Astrocyte (in vitro differentiated cells and primary cell): Measurements from ENCODE around the gene MORN1. TPM values are rescaled to one million over a fixed set of nuclear protein-coding genes. Genes with fewer than 3 reads are reported as not detected.

Experiments
- DNase-seq: peaks from one replicate; pipeline ENCODE4 v3.0.0-alpha.2; 2010; ENCODE audit warnings: low read depth
- FAIRE-seq: peaks from 2 replicates; lab custom pipeline; 2011; peaks lifted over from hg19 to GRCh38; lab: Jason Lieb, UNC
- H2AFZ ChIP-seq: 2 replicates; pipeline ENCODE4 v1.6.0; 2012; ENCODE audit warnings: low read depth, low read length, inconsistent platforms
- H3K27ac ChIP-seq: 2 replicates; pipeline ENCODE4 v1.5.1; 2011; ENCODE audit warnings: low read depth, low read length, inconsistent platforms
- H3K27me3 ChIP-seq: 2 replicates; pipeline ENCODE4 v1.6.0; 2011; ENCODE audit warnings: low read length, inconsistent platforms; ENCODE audit not compliant: insufficient read depth
- H3K36me3 ChIP-seq: 2 replicates; pipeline ENCODE4 v1.5.1; 2011; ENCODE audit warnings: low read length, inconsistent platforms; ENCODE audit not compliant: insufficient read depth
- H3K4me1 ChIP-seq: 2 replicates; pipeline ENCODE4 v1.5.1; 2011; ENCODE audit warnings: low read length, inconsistent platforms; ENCODE audit not compliant: insufficient read depth
- H3K4me2 ChIP-seq: 2 replicates; pipeline ENCODE4 v1.6.0; 2012; ENCODE audit warnings: low read length, inconsistent platforms
- H3K4me3 ChIP-seq: 2 replicates; pipeline ENCODE4 v1.5.1; 2011; ENCODE audit warnings: low read depth, mild to moderate bottlenecking, low read length, inconsistent platforms; ENCODE audit not compliant: insufficient read depth
- H3K79me2 ChIP-seq: 2 replicates; pipeline ENCODE4 v1.6.0; 2012; ENCODE audit warnings: mild to moderate bottlenecking, low read length, inconsistent platforms; ENCODE audit not compliant: insufficient read depth
- H3K9ac ChIP-seq: 2 replicates; pipeline ENCODE4 v1.6.0; 2012; ENCODE audit warnings: mild to moderate bottlenecking, low read length, inconsistent platforms
- H3K9me3 ChIP-seq: 2 replicates; pipeline ENCODE4 v1.5.1; 2012; ENCODE audit warnings: low read depth, mild to moderate bottlenecking, low read length, inconsistent platforms; ENCODE audit not compliant: insufficient read depth
- H4K20me1 ChIP-seq: 2 replicates; pipeline ENCODE4 v1.6.0; 2012; ENCODE audit warnings: low read length, inconsistent platforms; ENCODE audit not compliant: insufficient read depth
- H3K27ac Mint-ChIP-seq: one replicate; pipeline ENCODE4 v1.8.0; 2021; ENCODE audit warnings: mild to moderate bottlenecking, mixed read lengths; ENCODE audit not compliant: unreplicated experiment
- H3K27me3 Mint-ChIP-seq: one replicate; pipeline ENCODE4 v1.8.0; 2021; ENCODE audit warnings: low read depth, mixed read lengths; ENCODE audit not compliant: unreplicated experiment
- H3K36me3 Mint-ChIP-seq: one replicate; pipeline ENCODE4 v1.8.0; 2021; ENCODE audit warnings: low read depth, mixed read lengths; ENCODE audit not compliant: unreplicated experiment
- H3K4me1 Mint-ChIP-seq: one replicate; pipeline ENCODE4 v1.8.0; 2021; ENCODE audit warnings: low read depth, mixed read lengths; ENCODE audit not compliant: unreplicated experiment
- H3K4me3 Mint-ChIP-seq: one replicate; pipeline ENCODE4 v1.8.0; 2021; ENCODE audit warnings: mild to moderate bottlenecking, moderate library complexity, mixed read lengths; ENCODE audit not compliant: unreplicated experiment
- H3K9me3 Mint-ChIP-seq: one replicate; pipeline ENCODE4 v1.8.0; 2021; ENCODE audit warnings: mild to moderate bottlenecking, mixed read lengths; ENCODE audit not compliant: unreplicated experiment
- EZH2 ChIP-seq: IDR thresholded peaks from 2 replicates; pipeline ENCODE4 v1.6.1; 2012; ENCODE audit warnings: mild to moderate bottlenecking, low read length, inconsistent platforms; ENCODE audit not compliant: insufficient read depth
- total RNA-seq: library from RNA; stranded (reverse); gene quantifications from 2 replicates; pipeline ENCODE4 v1.2.1, GENCODE V29; 2021
- TF ChIP-seq, protein P1 (sequence below): IDR thresholded peaks from 2 replicates; pipeline ENCODE4 v1.5.1; 2011; ENCODE audit warnings: low read depth, mild to moderate bottlenecking, inconsistent platforms, low read length, moderate library complexity; ENCODE audit not compliant: insufficient read depth

MORN1 gene
- total RNA-seq, 1 donor from 2014 or later = 9.2 TPM

DNA sequence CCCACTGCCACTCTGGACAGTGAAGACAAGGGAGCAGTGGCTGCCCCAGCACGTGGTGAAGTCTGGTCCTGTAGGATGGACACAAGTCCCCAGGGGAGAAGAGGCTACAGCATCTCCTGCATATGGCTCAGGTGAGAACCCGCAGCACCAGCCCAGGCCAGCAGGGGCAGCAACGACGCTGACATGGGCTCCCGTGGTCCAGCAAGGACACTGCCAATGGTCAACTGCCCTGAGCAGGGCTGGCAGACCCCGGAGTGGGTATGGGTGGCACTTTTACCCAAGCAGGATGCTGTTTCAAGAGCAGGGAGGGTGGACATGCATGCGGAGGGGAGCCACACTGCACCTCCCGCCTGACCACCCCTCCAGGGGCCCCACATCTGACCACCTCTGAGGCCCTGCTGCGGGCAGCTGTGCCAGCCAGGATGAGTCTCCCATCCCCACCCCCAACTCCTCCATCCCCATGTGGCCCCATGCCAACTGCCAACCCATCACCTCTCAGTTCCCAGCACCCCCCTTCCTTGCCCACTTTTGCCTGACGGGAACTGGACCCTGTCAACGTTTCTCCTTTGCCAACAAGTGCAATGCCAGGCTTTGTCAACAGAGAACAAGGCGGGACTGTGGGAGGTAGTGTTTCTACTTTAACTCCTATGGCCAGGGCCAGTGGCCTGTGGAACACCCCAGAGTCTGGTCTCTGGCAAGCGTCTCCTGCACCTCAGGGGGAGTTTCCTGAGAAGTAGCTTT, 8.6 kb downstream of the MORN1 start:
- Histone ChIP-seq H3K9me3 (no peaks in the 10 kb centered on the region), H2AFZ (no peak overlapping the region), H3K36me3 (no peaks in the 10 kb centered on the region), H3K27ac (no peak overlapping the region), H3K4me2 (no peak overlapping the region), H3K4me3 (no peak overlapping the region), H3K27me3 (no peaks in the 10 kb centered on the region), H3K79me2 (no peaks in the 10 kb centered on the region), H3K4me1 (no peaks in the 10 kb centered on the region), H4K20me1 (no peaks in the 10 kb centered on the region), H3K9ac (no peak overlapping the region)
- Mint-ChIP-seq H3K27ac (no peak overlapping the region), H3K4me3 (no peak overlapping the region), H3K27me3 (no peaks in the 10 kb centered on the region), H3K9me3 (no peaks in the 10 kb centered on the region), H3K4me1 (no peaks in the 10 kb centered on the region), H3K36me3 (no peaks in the 10 kb centered on the region)
- DNase-seq (no peak), FAIRE-seq (no peak)
- TF ChIP-seq EZH2 = no peak
- TF ChIP-seq, protein P1, sequence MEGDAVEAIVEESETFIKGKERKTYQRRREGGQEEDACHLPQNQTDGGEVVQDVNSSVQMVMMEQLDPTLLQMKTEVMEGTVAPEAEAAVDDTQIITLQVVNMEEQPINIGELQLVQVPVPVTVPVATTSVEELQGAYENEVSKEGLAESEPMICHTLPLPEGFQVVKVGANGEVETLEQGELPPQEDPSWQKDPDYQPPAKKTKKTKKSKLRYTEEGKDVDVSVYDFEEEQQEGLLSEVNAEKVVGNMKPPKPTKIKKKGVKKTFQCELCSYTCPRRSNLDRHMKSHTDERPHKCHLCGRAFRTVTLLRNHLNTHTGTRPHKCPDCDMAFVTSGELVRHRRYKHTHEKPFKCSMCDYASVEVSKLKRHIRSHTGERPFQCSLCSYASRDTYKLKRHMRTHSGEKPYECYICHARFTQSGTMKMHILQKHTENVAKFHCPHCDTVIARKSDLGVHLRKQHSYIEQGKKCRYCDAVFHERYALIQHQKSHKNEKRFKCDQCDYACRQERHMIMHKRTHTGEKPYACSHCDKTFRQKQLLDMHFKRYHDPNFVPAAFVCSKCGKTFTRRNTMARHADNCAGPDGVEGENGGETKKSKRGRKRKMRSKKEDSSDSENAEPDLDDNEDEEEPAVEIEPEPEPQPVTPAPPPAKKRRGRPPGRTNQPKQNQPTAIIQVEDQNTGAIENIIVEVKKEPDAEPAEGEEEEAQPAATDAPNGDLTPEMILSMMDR = peak; percentile 35

DNA sequence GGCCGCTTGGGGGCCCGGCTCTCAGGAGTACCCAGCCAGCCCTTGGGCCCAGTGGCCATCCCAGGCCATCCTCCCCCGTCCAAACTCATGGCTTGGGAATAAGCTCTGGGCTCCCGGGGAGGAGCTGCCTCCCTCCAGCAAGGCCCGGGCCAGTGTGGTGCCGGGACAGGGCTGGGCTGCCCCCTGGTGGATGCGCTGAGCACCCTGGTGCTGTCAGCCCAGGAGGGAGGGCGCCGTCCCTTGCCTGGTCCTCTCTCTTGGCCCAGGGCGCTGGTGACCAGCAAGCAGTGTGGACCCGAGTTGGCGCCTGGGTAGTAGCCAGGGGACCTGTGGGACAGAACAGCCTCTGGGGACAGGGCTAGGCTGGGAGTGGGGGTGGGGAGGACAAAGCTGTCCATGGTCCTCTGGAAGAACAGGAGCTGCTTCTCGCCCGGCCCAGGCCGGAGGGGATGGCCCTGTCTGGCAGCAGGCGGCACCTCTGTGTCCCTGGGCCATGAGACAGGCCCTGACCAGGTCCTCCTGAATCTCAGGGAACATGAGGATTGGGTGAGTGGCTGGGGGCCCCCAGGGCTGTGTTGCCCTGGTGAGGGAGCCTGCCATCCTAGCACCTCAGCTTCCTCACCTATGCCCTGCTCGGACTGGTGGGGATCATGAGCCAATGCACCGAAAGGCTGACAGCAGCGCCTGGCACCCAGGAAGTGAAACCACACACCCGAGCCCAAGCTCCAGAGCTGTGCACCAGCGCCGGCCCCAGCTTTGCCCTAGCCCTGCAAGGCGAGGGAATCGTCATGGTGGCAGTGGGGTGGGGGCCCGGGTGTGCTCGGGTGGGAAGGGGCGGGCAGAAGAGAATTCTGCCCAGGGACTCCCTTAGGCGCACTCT, 9.4 kb downstream of the MORN1 start:
- no peaks in the 10 kb centered on the region for H3K27me3 Mint-ChIP-seq
- H3K4me1 ChIP-seq = no peaks in the 10 kb centered on the region
- H3K36me3 ChIP-seq = no peaks in the 10 kb centered on the region
- no peaks in the 10 kb centered on the region for H3K79me2 ChIP-seq
- no peak overlapping the region for H3K4me3 ChIP-seq
- H3K27ac ChIP-seq = no peak overlapping the region
- TF ChIP-seq EZH2 = no peak
- TF ChIP-seq, protein P1 = peak; percentile 60
- no peaks in the 10 kb centered on the region for H3K9me3 Mint-ChIP-seq
- no peak overlapping the region for H3K9ac ChIP-seq
- H3K4me3 Mint-ChIP-seq = no peak overlapping the region
- H3K4me2 ChIP-seq = no peak overlapping the region
- H3K9me3 ChIP-seq = no peaks in the 10 kb centered on the region
- no peak overlapping the region for H3K27ac Mint-ChIP-seq
- DNase-seq = peak; percentile 42
- H3K4me1 Mint-ChIP-seq = no peaks in the 10 kb centered on the region
- H3K36me3 Mint-ChIP-seq = no peaks in the 10 kb centered on the region
- no peak for FAIRE-seq
- no peaks in the 10 kb centered on the region for H4K20me1 ChIP-seq
- H2AFZ ChIP-seq = no peak overlapping the region
- H3K27me3 ChIP-seq = no peaks in the 10 kb centered on the region
